Bronchial epithelial cell (primary cell): ENCODE data around the gene ZNF134. TPM values are rescaled to one million over a fixed set of nuclear protein-coding genes. Genes with fewer than 3 reads are reported as not detected.

ENCODE experiments used
- DNase-seq: peaks from one replicate; pipeline ENCODE4 v3.0.0-alpha.2; 2010; ENCODE audit warnings: low read depth
- FAIRE-seq: peaks from 2 replicates; lab custom pipeline; 2011; peaks lifted over from hg19 to GRCh38; lab: Jason Lieb, UNC
- H3K27me3 ChIP-seq: 2 replicates; pipeline ENCODE4 v1.5.1; 2011; ENCODE audit warnings: low read length; ENCODE audit not compliant: control insufficient read depth, insufficient read depth
- H3K36me3 ChIP-seq: 2 replicates; pipeline ENCODE4 v1.5.1; 2011; ENCODE audit warnings: low read length; ENCODE audit not compliant: control insufficient read depth, insufficient read depth
- H3K4me3 ChIP-seq: 2 replicates; pipeline ENCODE4 v1.5.1; 2011; ENCODE audit warnings: mild to moderate bottlenecking, low read depth, low read length, control low read depth
- total RNA-seq: library from RNA; depleted of rRNA; stranded (reverse); fragments of >200 nt; gene quantifications from 2 replicates; pipeline ENCODE4 v1.2.1, GENCODE V29; 2014
- TF ChIP-seq, protein P1 (sequence below): IDR thresholded peaks from 2 replicates; pipeline ENCODE4 v1.5.1; 2011; ENCODE audit warnings: mild to moderate bottlenecking, moderate library complexity, low read length, control low read depth, inconsistent platforms; ENCODE audit not compliant: insufficient read depth, severe bottlenecking

Gene ZNF134
- 17.1 and 23.2 TPM in 2 replicates for total RNA-seq

DNA sequence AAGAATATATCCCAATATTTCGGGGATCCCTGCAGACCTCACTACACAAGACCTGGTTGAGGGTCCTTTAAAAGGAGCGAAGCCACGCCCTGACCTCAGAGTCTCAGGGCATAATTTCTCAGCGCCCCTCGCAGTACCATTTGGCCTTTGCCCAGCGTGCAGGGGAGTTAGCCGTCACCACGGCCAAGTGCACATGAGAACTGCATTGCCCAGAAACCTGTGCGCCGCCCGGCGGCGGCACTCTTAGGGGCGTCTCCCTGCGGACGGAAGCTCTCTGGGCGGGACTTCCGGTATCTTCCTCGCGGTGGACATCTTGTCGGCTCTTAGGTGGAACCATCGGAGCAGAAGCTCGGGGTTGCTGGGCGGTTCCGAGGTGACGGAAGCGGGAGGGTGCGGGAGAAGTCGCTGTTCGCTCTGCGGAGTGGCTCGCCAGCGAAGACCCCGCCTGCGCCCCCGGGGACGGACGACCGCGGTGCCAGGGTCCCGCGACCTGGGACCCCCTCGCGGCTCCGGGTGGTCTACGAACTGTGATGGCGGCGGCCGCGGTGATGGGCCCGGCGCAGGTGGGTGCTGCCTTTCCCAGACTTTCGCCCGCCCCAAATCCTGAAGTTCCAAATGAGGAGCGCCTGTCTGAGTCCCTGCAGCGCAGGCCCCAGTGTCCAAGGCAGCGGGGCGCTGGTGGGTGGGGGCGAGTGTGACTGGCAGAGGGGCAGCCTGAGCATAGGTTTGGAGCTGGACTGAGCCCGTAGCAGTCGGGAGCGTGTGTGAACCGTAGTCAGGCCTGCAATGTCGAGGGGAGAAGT, at the start of gene ZNF134:
Gene ZNF134, plus strand, starts transcription at position 302 of the 803 bp plus-strand sequence. CDS start 5,227 bp downstream, outside the sequence.
- no peaks in the 10 kb centered on the region for H3K27me3 ChIP-seq
- DNase-seq (peak; percentile 85), FAIRE-seq (no peak)
- peaks cover 21% of the 10 kb centered on the region for H3K36me3 ChIP-seq
- H3K4me3 ChIP-seq = peak within 1 kb of the TSS; percentile 80
- TF ChIP-seq, protein P1, sequence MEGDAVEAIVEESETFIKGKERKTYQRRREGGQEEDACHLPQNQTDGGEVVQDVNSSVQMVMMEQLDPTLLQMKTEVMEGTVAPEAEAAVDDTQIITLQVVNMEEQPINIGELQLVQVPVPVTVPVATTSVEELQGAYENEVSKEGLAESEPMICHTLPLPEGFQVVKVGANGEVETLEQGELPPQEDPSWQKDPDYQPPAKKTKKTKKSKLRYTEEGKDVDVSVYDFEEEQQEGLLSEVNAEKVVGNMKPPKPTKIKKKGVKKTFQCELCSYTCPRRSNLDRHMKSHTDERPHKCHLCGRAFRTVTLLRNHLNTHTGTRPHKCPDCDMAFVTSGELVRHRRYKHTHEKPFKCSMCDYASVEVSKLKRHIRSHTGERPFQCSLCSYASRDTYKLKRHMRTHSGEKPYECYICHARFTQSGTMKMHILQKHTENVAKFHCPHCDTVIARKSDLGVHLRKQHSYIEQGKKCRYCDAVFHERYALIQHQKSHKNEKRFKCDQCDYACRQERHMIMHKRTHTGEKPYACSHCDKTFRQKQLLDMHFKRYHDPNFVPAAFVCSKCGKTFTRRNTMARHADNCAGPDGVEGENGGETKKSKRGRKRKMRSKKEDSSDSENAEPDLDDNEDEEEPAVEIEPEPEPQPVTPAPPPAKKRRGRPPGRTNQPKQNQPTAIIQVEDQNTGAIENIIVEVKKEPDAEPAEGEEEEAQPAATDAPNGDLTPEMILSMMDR = peak; percentile 56

DNA sequence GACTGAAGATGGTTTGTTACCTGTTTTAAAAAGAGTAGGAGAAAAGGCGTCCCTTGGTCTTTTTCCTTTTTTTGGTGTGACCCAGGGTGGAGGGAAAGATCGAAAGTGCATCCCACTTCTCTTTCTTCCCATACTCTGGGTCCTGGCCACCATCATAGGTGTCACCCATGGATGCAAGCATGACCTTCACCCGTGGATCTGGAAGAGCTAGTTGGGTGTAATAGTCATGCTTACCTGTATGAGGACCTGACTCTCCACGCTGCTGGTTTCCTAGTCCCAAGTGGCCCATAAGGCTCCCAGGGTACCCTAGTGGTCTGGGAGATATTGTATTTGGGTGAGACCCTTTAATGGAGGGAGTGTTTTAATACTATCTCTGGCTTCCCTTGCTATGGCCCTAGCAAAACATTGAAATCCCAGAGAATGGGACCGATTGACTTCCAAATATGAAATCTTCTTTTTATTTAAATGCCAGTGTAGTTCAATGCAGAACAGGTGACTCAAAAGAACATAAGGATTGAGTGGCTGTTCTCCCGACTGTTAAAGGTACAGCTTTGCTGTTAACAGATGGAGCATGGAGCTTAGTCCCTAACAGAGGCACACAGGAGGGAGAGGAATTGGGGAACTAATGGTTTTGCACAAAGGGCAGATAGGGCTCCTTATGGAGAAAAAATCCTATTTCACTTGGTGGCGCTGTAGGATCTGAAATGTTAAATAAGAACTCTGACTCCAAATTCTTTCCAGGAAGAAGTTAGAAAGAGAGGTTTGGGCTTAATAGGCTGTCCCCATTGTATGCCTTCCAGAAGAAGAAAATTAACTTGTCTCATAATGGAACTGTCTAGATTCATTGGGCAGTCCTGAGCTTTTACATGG, 47.4 kb upstream of the ZNF134 start:
- TF ChIP-seq, protein P1 = no peak
- H3K36me3 ChIP-seq = no peaks in the 10 kb centered on the region
- H3K4me3 ChIP-seq = no peak overlapping the region
- DNase-seq (peak; percentile 3), FAIRE-seq (no peak)
- H3K27me3 ChIP-seq = no peaks in the 10 kb centered on the region

DNA sequence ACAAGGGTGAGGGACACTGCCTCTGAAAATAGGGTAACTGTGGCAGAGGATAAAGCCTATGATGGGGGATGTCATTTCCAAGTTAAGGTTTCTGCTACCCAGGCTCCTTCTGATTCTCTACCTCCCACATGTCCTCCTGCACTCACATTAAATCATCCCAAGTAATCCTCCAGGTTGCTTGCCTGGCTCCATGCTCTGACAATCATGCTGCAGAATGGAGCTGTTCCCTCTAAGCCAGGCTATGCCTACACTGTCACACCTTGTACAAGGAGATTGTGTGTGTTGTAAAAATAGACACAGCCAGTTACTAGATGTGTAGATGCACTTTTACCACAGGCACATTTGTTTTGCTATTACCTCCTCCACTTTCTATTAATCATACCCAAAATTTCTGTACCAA, 43.3 kb upstream of the ZNF134 start:
- no peak overlapping the region for H3K4me3 ChIP-seq
- TF ChIP-seq, protein P1 = no peak
- H3K27me3 ChIP-seq = no peaks in the 10 kb centered on the region
- no peak for FAIRE-seq
- peaks cover 17% of the 10 kb centered on the region for H3K36me3 ChIP-seq
- DNase-seq = no peak

DNA sequence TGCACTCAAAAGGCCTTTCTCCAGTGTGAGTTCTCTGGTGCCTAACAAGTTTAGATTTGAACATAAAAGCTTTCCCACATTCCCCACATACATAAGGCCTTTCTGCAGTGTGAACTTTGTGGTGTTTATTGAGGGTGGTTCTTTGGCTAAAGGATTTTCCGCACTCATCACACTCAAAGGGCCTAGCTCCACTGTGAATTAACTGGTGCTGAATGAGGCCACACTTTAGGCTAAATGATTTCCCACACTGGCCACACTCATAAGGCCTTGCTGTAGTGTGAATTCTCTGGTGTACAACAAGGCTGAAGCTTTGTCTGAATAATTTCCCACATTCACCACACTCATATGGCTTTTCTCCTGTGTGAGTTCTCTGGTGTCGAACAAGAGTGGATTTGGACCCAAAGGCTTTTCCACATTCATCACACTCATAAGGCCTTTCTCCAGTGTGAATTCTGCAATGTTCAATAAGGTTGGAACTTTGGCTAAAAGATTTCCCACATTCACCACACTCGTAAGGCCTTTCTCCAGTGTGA, 41.6 kb upstream of the ZNF134 start:
- no peak overlapping the region for H3K4me3 ChIP-seq
- TF ChIP-seq, protein P1 = no peak
- DNase-seq (no peak), FAIRE-seq (no peak)
- no peaks in the 10 kb centered on the region for H3K27me3 ChIP-seq
- H3K36me3 ChIP-seq = peaks cover 24% of the 10 kb centered on the region

DNA sequence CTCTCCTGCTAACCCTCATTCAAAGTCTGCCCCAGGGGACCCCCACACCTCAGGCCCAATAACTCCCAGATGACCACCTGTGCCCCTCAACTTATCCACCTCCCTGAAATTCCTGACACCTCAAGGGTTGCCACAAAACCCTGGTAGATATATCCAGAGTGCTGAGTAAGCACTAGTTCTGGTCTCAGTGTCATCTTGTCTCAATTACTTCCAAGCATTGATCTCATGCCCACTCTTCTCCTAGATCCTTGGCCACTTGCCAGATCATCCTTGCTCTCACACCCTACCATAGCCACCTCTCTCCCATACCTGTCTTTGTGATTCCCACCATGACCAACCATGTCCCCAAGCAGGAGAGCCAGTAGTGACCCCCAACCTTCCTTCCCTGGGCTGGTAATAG, 37.4 kb upstream of the ZNF134 start:
- Histone ChIP-seq H3K4me3 (no peak overlapping the region), H3K36me3 (peaks cover 24% of the 10 kb centered on the region), H3K27me3 (no peaks in the 10 kb centered on the region)
- FAIRE-seq (no peak), DNase-seq (no peak)
- TF ChIP-seq, protein P1 = no peak
